Left colon (tissue), 2 donors: Measurements from ENCODE around the gene CCL4L2. TPM values are rescaled to one million over a fixed set of nuclear protein-coding genes. Genes with fewer than 3 reads are reported as not detected.
"Not testable (repeated sequence)": the region's sequence is repeated elsewhere in the genome, so short reads cannot be mapped to it uniquely, and the experiment has no call there.

Experiments used
- ATAC-seq: fragments of 200-7000 bp; cut with Tn5 transposase; one replicate; pipeline ENCODE4 v1.9.1; 2020; ENCODE audit warnings: mild to moderate bottlenecking, moderate library complexity
- DNase-seq, 2 donors: peaks; one replicate each; pipeline ENCODE4 v3.0.0-alpha.2; 2020
- intact Hi-C, 2 donors: fragments of 100-400 bp; cut with DNase I in 1 of 2; cut with micrococcal nuclease in 1 of 2; formaldehyde crosslinking; loops; one replicate each; pipeline versions ENCODE4 v1.11.2 to v1.14.0; 2022; cut with DNase I, micrococcal nuclease
- long read RNA-seq: library from polyadenylated mRNA; unstranded; transcript quantifications from one replicate; pipeline ENCODE4 v2.0.0, GENCODE V29; 2021
- total RNA-seq, 2 donors: library from RNA; stranded (reverse); fragmentation: NEBNext Ultra II Directional; extraction: Animal tissue kit (Norgen Biotek cat#: 25700); gene quantifications; one replicate each; pipeline ENCODE4 v1.2.1, GENCODE V29; 2021
- donor health status: DM: no; HTN: no; CAD: no.
- donor health status: DM: yes; HTN: yes; CAD: no.

CCL4L2 gene
- 1 to 10 TPM in 1 of 2 donors, not detected in 1; 3.0 TPM for total RNA-seq
- long read RNA-seq, result 0 reads

- ATAC-seq, result peak; percentile 17
- intact Hi-C loops, DNase-seq: not testable (repeated sequence)
Observed at GRCh38 chr17:36210439-36211211, at the start of gene CCL4L2. Gene CCL4L2, plus strand, starts transcription at chr17:36211063.

GRCh38 chr17:36168836-36169235 lies 42.0 kb upstream of the CCL4L2 start:
- intact Hi-C loops, ATAC-seq, DNase-seq: not testable (repeated sequence)

- ATAC-seq, intact Hi-C loops, DNase-seq: not testable (repeated sequence)
Observed at GRCh38 chr17:36176536-36176935, 34.3 kb upstream of the CCL4L2 start, which contains the start of gene TBC1D3B. Gene TBC1D3B, minus strand, starts transcription at chr17:36176636. Its CDS starts 1,586 bp downstream, at chr17:36175050.

- not testable (repeated sequence) for DNase-seq, ATAC-seq
- intact Hi-C loops, result loop anchor here in 1 of 2 donors (5.0 kb wide), 1 partner anchor 54 kb away; no protein-coding TSS in a partner anchor
Observed at GRCh38 chr17:36181446-36182175, 29.3 kb upstream of the CCL4L2 start.

GRCh38 chr17:36182176-36183000 lies 28.5 kb upstream of the CCL4L2 start:
- intact Hi-C loops, result loop anchor here in 1 of 2 donors (5.0 kb wide), 1 partner anchor 55 kb away; no protein-coding TSS in a partner anchor
- DNase-seq (peak; percentile 36 to 39), ATAC-seq (peak; percentile 36)

GRCh38 chr17:36183001-36183971 lies 27.6 kb upstream of the CCL4L2 start:
- intact Hi-C loops, result loop anchor here in 1 of 2 donors (5.0 kb wide), 1 partner anchor 56 kb away; no protein-coding TSS in a partner anchor
- peak; percentile 77 to 82 for DNase-seq
- peak; percentile 91 for ATAC-seq

GRCh38 chr17:36184023-36184765 lies 26.7 kb upstream of the CCL4L2 start:
- intact Hi-C loops, result loop anchor here in 1 of 2 donors (5.0 kb wide), 1 partner anchor 57 kb away; no protein-coding TSS in a partner anchor
- DNase-seq (peak in 1 of 2 donors; percentile 37), ATAC-seq (no peak)

- intact Hi-C loops, result no loop called here
- DNase-seq, result no peak
- ATAC-seq, result peak; percentile 50
Observed at GRCh38 chr17:36185416-36185815, 25.4 kb upstream of the CCL4L2 start.

GRCh38 chr17:36186810-36187763 lies 23.8 kb upstream of the CCL4L2 start:
- intact Hi-C loops, DNase-seq, ATAC-seq: not testable (repeated sequence)

GRCh38 chr17:36187943-36188665 lies 22.8 kb upstream of the CCL4L2 start:
- DNase-seq, intact Hi-C loops, ATAC-seq: not testable (repeated sequence)

GRCh38 chr17:36188891-36189306 lies 22.0 kb upstream of the CCL4L2 start:
- ATAC-seq (peak; percentile 22), DNase-seq (no peak)
- intact Hi-C loops, result no loop called here

- DNase-seq, intact Hi-C loops, ATAC-seq: not testable (repeated sequence)
Observed at GRCh38 chr17:36189993-36190392, 20.9 kb upstream of the CCL4L2 start.

GRCh38 chr17:36190549-36191330 lies 20.1 kb upstream of the CCL4L2 start:
- ATAC-seq, intact Hi-C loops, DNase-seq: not testable (repeated sequence)

GRCh38 chr17:36193216-36193775 lies 17.6 kb upstream of the CCL4L2 start:
- no peak for DNase-seq
- intact Hi-C loops, result no loop called here

More at GRCh38 chr17:36193216-36193775, 17.6 kb upstream of the CCL4L2 start:
- ATAC-seq, result no peak
